Smooth muscle cell (in vitro differentiated cells): ENCODE measurements around the gene RUFY2. TPM values are rescaled to one million over a fixed set of nuclear protein-coding genes. Genes with fewer than 3 reads are reported as not detected.
A peak's percentile ranks its signal among the peaks of the same experiment; 100 is the strongest.

Source experiments
- DNase-seq: peaks from one replicate; lab custom pipeline; 2025; ENCODE audit not compliant: unreplicated experiment; lab: John Stamatoyannopoulos, UW
- H2AFZ ChIP-seq: fragments of 200-600 bp; sonication (generic); 2 replicates; pipeline ENCODE4 v1.6.0; 2016; ENCODE audit warnings: antibody characterized with exemption, low read depth, mild to moderate bottlenecking
- H3F3A ChIP-seq: fragments of 200-600 bp; sonication (generic); 2 replicates; pipeline ENCODE4 v1.6.0; 2017; ENCODE audit warnings: antibody characterized with exemption, low read depth
- H3K27ac ChIP-seq: fragments of 200-600 bp; sonication (generic); 2 replicates; pipeline ENCODE4 v1.5.1; 2016; ENCODE audit warnings: low read depth, mild to moderate bottlenecking
- H3K27me3 ChIP-seq: fragments of 200-600 bp; sonication (generic); 2 replicates; pipeline ENCODE4 v1.6.1; 2016; ENCODE audit warnings: low read depth, mild to moderate bottlenecking
- H3K36me3 ChIP-seq: fragments of 200-600 bp; sonication (generic); 2 replicates; pipeline ENCODE4 v1.5.1; 2016; ENCODE audit warnings: low read depth
- H3K4me1 ChIP-seq: fragments of 200-600 bp; sonication (generic); 2 replicates; pipeline ENCODE4 v1.5.1; 2016; ENCODE audit warnings: low read depth
- H3K4me2 ChIP-seq: fragments of 200-600 bp; sonication (generic); 2 replicates; pipeline ENCODE4 v1.6.0; 2016; ENCODE audit warnings: mild to moderate bottlenecking
- H3K4me3 ChIP-seq: fragments of 200-600 bp; sonication (generic); 2 replicates; pipeline ENCODE4 v1.5.1; 2016; ENCODE audit warnings: mild to moderate bottlenecking
- H3K79me2 ChIP-seq: fragments of 200-600 bp; sonication (generic); 2 replicates; pipeline ENCODE4 v1.6.0; 2016; ENCODE audit warnings: low read depth, mild to moderate bottlenecking
- H3K9ac ChIP-seq: fragments of 200-600 bp; sonication (generic); 2 replicates; pipeline ENCODE4 v1.6.0; 2016; ENCODE audit warnings: low read depth
- H3K9me3 ChIP-seq: fragments of 200-600 bp; sonication (generic); replicated peaks from 2 replicates; pipeline ENCODE4 v1.5.1; 2016; ENCODE audit warnings: low read depth
- H4K20me1 ChIP-seq: fragments of 200-600 bp; sonication (generic); 2 replicates; pipeline ENCODE4 v1.6.0; 2016; ENCODE audit warnings: low read depth
- WGBS: methylation state at CpG from one replicate; pipeline ENCODE4 v1.1.7; 2016; ENCODE audit warnings: low lambda C conversion rate; 5-methylcytosine and 5-hydroxymethylcytosine counted together
- polyA plus RNA-seq: library from polyadenylated mRNA; unstranded; fragments of >200 nt; fragmentation: Nextera tagmentation; extraction: Ambion mirVana; gene quantifications from 2 replicates; pipeline ENCODE4 v1.2.1, GENCODE V29; 2016
- total RNA-seq: library from RNA; depleted of rRNA; stranded (reverse); fragments of >200 nt; gene quantifications from 2 replicates; pipeline ENCODE4 v1.2.3, GENCODE V29; 2014
- TF ChIP-seq, protein P1 (sequence below): fragments of 200-600 bp; sonication (generic); IDR thresholded peaks from 2 replicates; pipeline ENCODE4 v1.5.1; 2017; ENCODE audit warnings: borderline replicate concordance, mild to moderate bottlenecking, antibody characterized with exemption; ENCODE audit not compliant: insufficient read depth, poor library complexity, severe bottlenecking

The RUFY2 gene
- total and polyA plus RNA-seq, 2 experiments from 2014 or later: 9.3 to 27.1 TPM

DNA sequence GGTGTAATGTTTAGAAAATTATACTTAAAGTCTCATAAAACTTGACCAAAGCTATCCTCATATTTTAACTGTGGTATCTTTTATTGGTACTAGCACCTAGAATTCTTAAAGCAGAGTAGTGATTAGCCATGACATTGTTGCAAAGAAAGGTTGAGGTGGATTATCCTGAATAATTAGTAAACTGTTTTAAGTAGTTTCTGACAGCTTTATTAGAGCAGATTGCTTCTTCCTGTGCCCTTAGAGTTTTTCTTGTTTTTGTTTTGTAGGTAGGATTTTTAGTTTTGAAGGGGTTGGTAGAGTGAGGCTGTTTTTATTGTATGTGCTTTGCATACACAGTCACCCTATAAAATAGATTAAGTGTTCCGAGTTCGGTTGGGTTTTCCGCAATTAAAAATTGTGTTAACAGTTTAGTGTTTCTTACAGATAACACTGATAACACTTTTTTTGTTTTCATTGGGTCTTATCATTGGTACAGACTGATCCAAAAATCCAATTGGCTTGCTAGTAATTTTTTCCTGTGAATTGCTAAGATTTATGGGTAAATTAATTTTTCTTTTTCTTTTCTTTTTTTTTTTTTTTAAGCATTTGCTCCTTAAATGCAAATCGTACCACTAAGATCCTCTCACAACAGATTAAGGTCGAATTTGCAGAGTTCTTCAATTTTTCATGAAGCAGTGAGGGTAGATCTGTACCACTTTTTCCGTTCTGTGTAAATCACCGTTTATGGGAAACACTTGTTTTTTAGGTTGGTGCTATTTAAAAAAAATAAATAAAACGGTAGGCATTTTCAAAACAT is 72.2 kb downstream of the RUFY2 start:
- no peak for DNase-seq
- peak overlapping the region; percentile 29 for H3K27ac ChIP-seq
- peak overlapping the region; percentile 94 for H3K4me3 ChIP-seq
- peaks cover 73% of the 10 kb centered on the region for H4K20me1 ChIP-seq
- H2AFZ ChIP-seq: no peak overlapping the region
- H3K27me3 ChIP-seq: no peaks in the 10 kb centered on the region
- TF ChIP-seq, protein P1, sequence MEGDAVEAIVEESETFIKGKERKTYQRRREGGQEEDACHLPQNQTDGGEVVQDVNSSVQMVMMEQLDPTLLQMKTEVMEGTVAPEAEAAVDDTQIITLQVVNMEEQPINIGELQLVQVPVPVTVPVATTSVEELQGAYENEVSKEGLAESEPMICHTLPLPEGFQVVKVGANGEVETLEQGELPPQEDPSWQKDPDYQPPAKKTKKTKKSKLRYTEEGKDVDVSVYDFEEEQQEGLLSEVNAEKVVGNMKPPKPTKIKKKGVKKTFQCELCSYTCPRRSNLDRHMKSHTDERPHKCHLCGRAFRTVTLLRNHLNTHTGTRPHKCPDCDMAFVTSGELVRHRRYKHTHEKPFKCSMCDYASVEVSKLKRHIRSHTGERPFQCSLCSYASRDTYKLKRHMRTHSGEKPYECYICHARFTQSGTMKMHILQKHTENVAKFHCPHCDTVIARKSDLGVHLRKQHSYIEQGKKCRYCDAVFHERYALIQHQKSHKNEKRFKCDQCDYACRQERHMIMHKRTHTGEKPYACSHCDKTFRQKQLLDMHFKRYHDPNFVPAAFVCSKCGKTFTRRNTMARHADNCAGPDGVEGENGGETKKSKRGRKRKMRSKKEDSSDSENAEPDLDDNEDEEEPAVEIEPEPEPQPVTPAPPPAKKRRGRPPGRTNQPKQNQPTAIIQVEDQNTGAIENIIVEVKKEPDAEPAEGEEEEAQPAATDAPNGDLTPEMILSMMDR: no peak
- peaks cover 35% of the 10 kb centered on the region for H3K4me1 ChIP-seq
- peak overlapping the region; percentile 98 for H3K9ac ChIP-seq
- peaks cover 29% of the 10 kb centered on the region for H3F3A ChIP-seq
- H3K4me2 ChIP-seq: peak overlapping the region; percentile 92
- no peaks in the 10 kb centered on the region for H3K9me3 ChIP-seq
- peaks cover 80% of the 10 kb centered on the region for H3K79me2 ChIP-seq
- H3K36me3 ChIP-seq: peaks cover 12% of the 10 kb centered on the region
- 25% methylated on average over 8 of the region's 8 CpGs for WGBS

DNA sequence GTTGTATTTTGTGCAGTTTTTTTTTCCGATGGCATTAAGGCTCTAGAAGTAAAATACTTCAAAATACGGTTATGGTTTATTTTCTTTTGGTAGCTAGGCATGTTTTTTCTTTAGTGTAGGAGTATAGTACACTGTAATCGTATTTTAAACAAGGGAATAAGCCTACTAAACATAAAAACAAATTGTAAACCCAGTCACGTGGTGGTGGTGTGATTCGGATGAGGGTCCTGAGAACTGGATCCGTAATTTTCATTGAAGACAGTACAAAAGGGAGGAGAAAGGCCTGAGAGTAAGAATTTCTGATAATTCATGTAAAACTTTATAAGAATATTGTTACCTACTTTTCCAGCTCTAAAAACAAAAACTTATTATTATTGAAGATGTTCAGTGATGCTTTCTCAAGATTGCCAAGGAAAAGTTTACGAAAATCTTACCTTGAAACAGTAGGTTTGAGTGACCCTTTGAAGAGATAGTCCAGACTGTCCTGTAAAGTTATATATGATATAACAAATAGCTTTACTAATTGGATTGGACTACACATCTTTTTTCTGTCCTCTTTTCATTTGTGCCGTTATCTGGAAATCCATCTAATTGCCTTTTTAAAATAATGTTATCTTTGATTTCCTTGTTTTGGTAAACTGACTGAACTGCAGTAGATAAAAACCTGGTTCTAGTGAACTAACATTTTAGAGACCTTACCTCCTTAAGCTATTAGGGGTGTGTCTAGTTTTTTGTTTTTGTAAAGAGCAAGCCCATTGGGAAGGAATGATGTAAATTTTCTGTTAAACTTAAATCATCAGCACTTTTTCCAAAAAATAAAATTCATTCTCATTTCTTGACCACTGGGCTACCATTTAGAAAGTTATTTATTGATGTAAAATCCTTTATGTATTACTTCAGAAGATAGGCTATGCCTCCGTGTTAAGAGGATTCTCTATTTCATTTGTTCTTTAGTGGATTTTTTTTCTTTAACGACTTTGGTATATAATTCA is 73.3 kb downstream of the RUFY2 start:
- Histone ChIP-seq H3K27ac (peak overlapping the region; percentile 93), H3K4me1 (peaks cover 41% of the 10 kb centered on the region), H3K9ac (peak overlapping the region; percentile 98), H3K79me2 (peaks cover 69% of the 10 kb centered on the region), H3K27me3 (no peaks in the 10 kb centered on the region), H3K4me2 (peak overlapping the region; percentile 92), H3K9me3 (no peaks in the 10 kb centered on the region), H3K4me3 (peak overlapping the region; percentile 94), H3F3A (peaks cover 23% of the 10 kb centered on the region), H3K36me3 (peaks cover 6% of the 10 kb centered on the region), H2AFZ (no peak overlapping the region), H4K20me1 (peaks cover 62% of the 10 kb centered on the region)
- WGBS: 6% methylated on average over 10 of the region's 10 CpGs
- TF ChIP-seq, protein P1: no peak
- no peak for DNase-seq

DNA sequence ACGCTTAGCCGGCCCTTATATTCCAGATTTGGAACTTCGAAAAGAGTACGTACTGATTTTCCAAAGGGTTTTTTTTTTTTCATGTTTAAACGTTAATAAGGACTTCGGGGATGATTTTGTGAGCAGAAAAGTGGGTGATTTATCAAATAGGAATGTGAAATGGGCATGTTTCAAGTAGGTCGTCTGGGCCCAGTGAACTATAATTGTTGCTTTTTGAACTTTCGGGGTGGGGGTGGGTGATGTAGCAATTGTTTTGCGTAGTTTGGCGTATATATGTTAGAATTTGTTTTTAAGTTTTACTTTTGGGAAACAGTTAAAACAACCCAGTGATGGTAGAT is 74.0 kb downstream of the RUFY2 start:
- H3K9ac ChIP-seq: peak overlapping the region; percentile 98
- no peaks in the 10 kb centered on the region for H3K9me3 ChIP-seq
- peak overlapping the region; percentile 93 for H3K27ac ChIP-seq
- H3K4me3 ChIP-seq: peak overlapping the region; percentile 94
- DNase-seq: no peak
- H3K4me1 ChIP-seq: peaks cover 48% of the 10 kb centered on the region
- H3K36me3 ChIP-seq: no peaks in the 10 kb centered on the region
- H3K4me2 ChIP-seq: peak overlapping the region; percentile 92
- H3F3A ChIP-seq: peaks cover 17% of the 10 kb centered on the region
- no peaks in the 10 kb centered on the region for H3K27me3 ChIP-seq
- H2AFZ ChIP-seq: no peak overlapping the region
- peaks cover 61% of the 10 kb centered on the region for H3K79me2 ChIP-seq
- peaks cover 55% of the 10 kb centered on the region for H4K20me1 ChIP-seq
- TF ChIP-seq, protein P1: no peak
- WGBS: under 1% methylated on average over 10 of the region's 10 CpGs
